Endothelial cell of umbilical vein (primary cell): Measurements from ENCODE around the gene SLC25A21. TPM values are rescaled to one million over a fixed set of nuclear protein-coding genes. Genes with fewer than 3 reads are reported as not detected.

ENCODE experiments used
- BruUV-seq: library from RNA; stranded (reverse); fragments of 400-500 nt; replicated peaks from 2 replicates; lab custom pipeline; 2021; lab: Mats Ljungman, UMichigan
- CTCF ChIA-PET: fragments of 300-600, 350-600 bp; sonication (Branson Sonifier 250); formaldehyde crosslinking; loops from one replicate; lab custom pipeline; 2021; ENCODE audit warnings: antibody characterized with exemption, inconsistent platforms; lab: Charles Lee
- POLR2A ChIA-PET: fragments of 300-600, 350-600 bp; sonication (Branson Sonifier 250); formaldehyde crosslinking; loops from one replicate; lab custom pipeline; 2021; ENCODE audit warnings: antibody characterized with exemption, inconsistent platforms; lab: Charles Lee
- DNase-seq: peaks from one replicate; pipeline ENCODE4 v3.0.0-alpha.2; 2011; ENCODE audit warnings: low read depth, low spot score
- FAIRE-seq: peaks from 2 replicates; lab custom pipeline; 2011; peaks lifted over from hg19 to GRCh38; lab: Jason Lieb, UNC
- H2AFZ ChIP-seq: 2 replicates; pipeline ENCODE4 v1.6.0; 2012; ENCODE audit warnings: low read depth, low read length, control low read depth, inconsistent platforms
- H3K27ac ChIP-seq: 2 replicates; pipeline ENCODE4 v1.5.1; 2011; ENCODE audit warnings: low read depth, mild to moderate bottlenecking, control low read depth, low read length, moderate library complexity; ENCODE audit not compliant: insufficient read depth
- H3K27me3 ChIP-seq, 2 experiments: 2 replicates each; pipeline versions ENCODE4 v1.6.0 to v1.6.1; 2011; ENCODE audit warnings: low read length in 2 of 2, mixed read lengths in 1 of 2; ENCODE audit not compliant: control insufficient read depth in 2 of 2, insufficient read depth in 2 of 2
- H3K36me3 ChIP-seq, 2 experiments: 2 replicates in 1 of 2; 3 replicates in 1 of 2; pipeline ENCODE4 v1.5.1; 2011; ENCODE audit warnings: low read length in 2 of 2, mild to moderate bottlenecking in 1 of 2, moderate library complexity in 1 of 2; ENCODE audit not compliant: control insufficient read depth in 2 of 2, insufficient read depth in 2 of 2; ENCODE audit errors: extremely low read depth in 1 of 2
- H3K4me1 ChIP-seq: 3 replicates; pipeline ENCODE4 v1.5.1; 2011; ENCODE audit warnings: mild to moderate bottlenecking, low read length; ENCODE audit not compliant: control insufficient read depth, insufficient read depth; ENCODE audit errors: extremely low read depth
- H3K4me2 ChIP-seq: 2 replicates; pipeline ENCODE4 v1.6.1; 2011; ENCODE audit warnings: low read length, control low read depth, mixed read lengths; ENCODE audit not compliant: insufficient read depth
- H3K4me3 ChIP-seq, 3 experiments: fragments of 200-600 bp in 1 of 3; sonication (generic), shearing (Covaris generic) in 1 of 3; replicated peaks in 1 of 3; 2 replicates each; pipeline ENCODE4 v1.5.1; 2011 to 2016; ENCODE audit warnings: control low read depth in 3 of 3, low read length in 3 of 3, mild to moderate bottlenecking in 2 of 3, inconsistent platforms in 1 of 3, low read depth in 1 of 3, moderate library complexity in 1 of 3; ENCODE audit not compliant: insufficient read depth in 1 of 3
- H3K79me2 ChIP-seq: 2 replicates; pipeline ENCODE4 v1.6.0; 2012; ENCODE audit warnings: low read length, inconsistent platforms; ENCODE audit not compliant: control insufficient read depth, insufficient read depth
- H3K9ac ChIP-seq: replicated peaks from 2 replicates; pipeline ENCODE3; 2011; ENCODE audit warnings: low read length, control low read depth; ENCODE audit not compliant: insufficient read depth; ENCODE audit errors: extremely low read depth
- H3K9me1 ChIP-seq: replicated peaks from 3 replicates; pipeline ENCODE4 v1.6.0; 2011; ENCODE audit warnings: mild to moderate bottlenecking, low read length; ENCODE audit not compliant: control insufficient read depth, insufficient read depth; ENCODE audit errors: extremely low read depth
- H3K9me3 ChIP-seq: replicated peaks from 2 replicates; pipeline ENCODE4 v1.5.1; 2012; ENCODE audit warnings: low read length, inconsistent platforms; ENCODE audit not compliant: control insufficient read depth, insufficient read depth
- H4K20me1 ChIP-seq: replicated peaks from 2 replicates; pipeline ENCODE3; 2011; ENCODE audit warnings: mild to moderate bottlenecking, low read length; ENCODE audit not compliant: control insufficient read depth, insufficient read depth; ENCODE audit errors: extremely low read depth
- EZH2 ChIP-seq: IDR thresholded peaks from 2 replicates; pipeline ENCODE4 v1.6.1; 2012; ENCODE audit warnings: borderline replicate concordance, low read depth, mild to moderate bottlenecking, moderate library complexity, low read length, inconsistent platforms; ENCODE audit not compliant: severe bottlenecking
- FOS ChIP-seq: IDR thresholded peaks from 2 replicates; pipeline ENCODE4 v1.6.1; 2011; ENCODE audit warnings: mild to moderate bottlenecking, low read length, moderate library complexity, borderline replicate concordance; ENCODE audit not compliant: insufficient read depth
- GATA2 ChIP-seq: IDR thresholded peaks from 2 replicates; pipeline ENCODE4 v1.7.0; 2011; ENCODE audit warnings: low read depth, mild to moderate bottlenecking, moderate library complexity, mixed read lengths, low read length; ENCODE audit not compliant: insufficient read length, insufficient read depth
- JUN ChIP-seq: IDR thresholded peaks from 2 replicates; pipeline ENCODE4 v1.6.1; 2011; ENCODE audit warnings: borderline replicate concordance, low read depth; ENCODE audit not compliant: insufficient read length, insufficient read depth
- MYC ChIP-seq: IDR thresholded peaks from one replicate; pipeline ENCODE4 v1.6.1; 2011; ENCODE audit warnings: mild to moderate bottlenecking, low read depth, low read length
- POLR2A ChIP-seq: IDR thresholded peaks from 2 replicates; pipeline ENCODE4 v1.6.1; 2012; ENCODE audit warnings: low read depth, mild to moderate bottlenecking, control low read depth, low read length
- POLR2AphosphoS5 ChIP-seq: IDR thresholded peaks from 2 replicates; pipeline ENCODE4 v1.6.1; 2012; ENCODE audit warnings: low read depth, mild to moderate bottlenecking, control low read depth, low read length, moderate library complexity; ENCODE audit not compliant: insufficient read depth
- dilution Hi-C: fragments of 300-500 bp; cut with MboI; formaldehyde crosslinking; loops from one replicate; pipeline ENCODE4 v1.15.0; 2019; ENCODE audit warnings: low sequenced_read_pairs; ENCODE audit not compliant: extremely low pct_ligation_motif_present
- intact Hi-C: fragments of 100-400 bp; cut with micrococcal nuclease; formaldehyde crosslinking; loops from one replicate; pipeline ENCODE4 v1.10.0; 2022
- polyA plus RNA-seq, 4 experiments: library from polyadenylated mRNA; depleted of rRNA in 3 of 4; stranded (reverse) in 3 of 4; unstranded in 1 of 4; fragments of >200 nt; gene quantifications; 2 replicates each; pipeline versions ENCODE4 v1.2.1 to v1.2.3, GENCODE V29; 2011 to 2012; ENCODE audit warnings: missing spikeins in 1 of 4
- total RNA-seq: library from RNA; stranded (reverse); gene quantifications from 2 replicates; pipeline ENCODE4 v1.2.3, GENCODE V29; 2021
- TF ChIP-seq, protein P1 (sequence below): IDR thresholded peaks from 2 replicates; pipeline ENCODE4 v1.6.1; 2011; ENCODE audit not compliant: insufficient read depth, insufficient read length
- TF ChIP-seq, protein P2 (sequence below), 2 donors: IDR thresholded peaks; 1 replicate in 1 of 2; 2 replicates in 1 of 2; pipeline ENCODE4 v1.5.1; 2011; ENCODE audit warnings: low read length in 2 of 2, mild to moderate bottlenecking in 2 of 2, moderate library complexity in 2 of 2, control low read depth in 1 of 2, inconsistent platforms in 1 of 2, low read depth in 1 of 2; ENCODE audit not compliant: insufficient read depth in 1 of 2; ENCODE audit errors: extremely low read depth in 1 of 2

Gene SLC25A21
- total and polyA plus RNA-seq, 2 donors (not counting 3 experiments of a cell fraction or from before 2014, with no cell fraction given) = 0.98 to 1.4 TPM

DNA sequence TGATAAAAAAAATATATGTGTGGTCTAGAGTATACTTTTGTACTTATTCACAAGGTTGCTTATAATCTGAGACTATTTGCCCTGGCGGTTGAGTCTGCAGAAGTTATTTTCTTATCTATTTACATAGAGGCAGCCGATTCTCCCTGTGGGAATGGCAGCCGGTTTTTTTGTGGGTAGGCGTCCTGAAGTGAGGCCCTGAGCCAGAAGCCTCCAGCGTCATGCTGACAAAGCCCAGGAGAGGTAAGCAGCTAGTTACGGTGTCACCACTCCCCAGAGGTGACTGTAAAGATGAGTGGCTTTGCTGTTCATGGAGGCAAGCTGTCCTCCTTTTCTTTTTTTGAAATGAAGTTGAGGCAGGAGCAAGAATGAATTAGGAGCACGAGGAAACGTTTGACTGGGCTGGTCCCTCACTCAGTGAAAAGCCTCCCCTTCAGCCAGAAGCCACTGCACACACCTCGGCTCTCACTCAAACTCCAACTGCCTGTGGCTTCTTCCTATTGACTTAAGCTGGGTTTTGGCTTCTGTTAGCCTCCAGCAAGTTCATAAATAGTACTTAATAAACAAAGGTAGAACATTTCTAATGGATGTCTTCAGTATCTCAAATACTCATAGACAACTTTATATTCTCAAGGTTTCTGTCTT, 489.2 kb downstream of the SLC25A21 start:
- Histone ChIP-seq H3K27me3 (no peaks in the 10 kb centered on the region), H3K4me3 (no peak overlapping the region), H3K4me1 (no peaks in the 10 kb centered on the region), H3K79me2 (no peaks in the 10 kb centered on the region), H3K9ac (no peak overlapping the region), H3K36me3 (no peaks in the 10 kb centered on the region), H3K9me3 (no peaks in the 10 kb centered on the region), H2AFZ (no peak overlapping the region), H3K4me2 (no peak overlapping the region), H4K20me1 (no peaks in the 10 kb centered on the region), H3K27ac (no peak overlapping the region), H3K9me1 (no peaks in the 10 kb centered on the region)
- no peak for DNase-seq
- no TSS peak for BruUV-seq
- no peak for FAIRE-seq
- TF ChIP-seq EZH2 = no peak
- no peak for TF ChIP-seq POLR2AphosphoS5
- TF ChIP-seq POLR2A = no peak
- TF ChIP-seq, protein P1, sequence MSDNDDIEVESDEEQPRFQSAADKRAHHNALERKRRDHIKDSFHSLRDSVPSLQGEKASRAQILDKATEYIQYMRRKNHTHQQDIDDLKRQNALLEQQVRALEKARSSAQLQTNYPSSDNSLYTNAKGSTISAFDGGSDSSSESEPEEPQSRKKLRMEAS = no peak
- TF ChIP-seq GATA2 = no peak
- CTCF ChIA-PET = no interaction called here
- intact Hi-C loops (no loop called here), dilution Hi-C loops (no loop called here)
- POLR2A ChIA-PET = no interaction called here

DNA sequence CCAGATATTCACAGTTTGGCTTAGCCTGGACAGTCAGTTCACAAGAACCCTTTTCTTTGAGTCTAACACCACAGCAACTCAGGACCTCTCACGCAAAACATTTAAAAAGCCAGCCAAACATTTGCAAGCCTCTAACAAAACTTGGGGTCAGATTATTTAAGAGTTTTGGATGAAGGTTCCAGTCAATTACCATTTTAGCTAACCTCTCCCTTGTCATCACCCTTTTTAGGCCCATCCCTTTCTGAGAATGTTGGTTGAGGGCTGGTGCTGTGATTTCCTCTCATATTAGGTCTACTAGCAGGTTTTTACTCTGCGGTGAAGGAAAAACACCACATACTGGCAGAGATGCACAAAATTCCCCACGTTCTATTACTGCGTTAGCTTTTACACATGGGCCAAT, 490.1 kb downstream of the SLC25A21 start:
- H3K9me3 ChIP-seq = no peaks in the 10 kb centered on the region
- intact Hi-C loops = no loop called here
- no peak overlapping the region for H3K4me3 ChIP-seq
- CTCF ChIA-PET = no interaction called here
- no peaks in the 10 kb centered on the region for H3K79me2 ChIP-seq
- no peak overlapping the region for H3K9ac ChIP-seq
- DNase-seq (no peak), FAIRE-seq (no peak)
- H3K36me3 ChIP-seq = no peaks in the 10 kb centered on the region
- no peak overlapping the region for H3K4me2 ChIP-seq
- BruUV-seq = no TSS peak
- dilution Hi-C loops = no loop called here
- H3K27ac ChIP-seq = no peak overlapping the region
- POLR2A ChIA-PET = no interaction called here
- H2AFZ ChIP-seq = no peak overlapping the region
- no peaks in the 10 kb centered on the region for H4K20me1 ChIP-seq
- no peaks in the 10 kb centered on the region for H3K27me3 ChIP-seq
- no peaks in the 10 kb centered on the region for H3K9me1 ChIP-seq
- TF ChIP-seq MYC (no peak), FOS (no peak), EZH2 (no peak), POLR2AphosphoS5 (no peak), POLR2A (no peak), GATA2 (no peak), JUN (no peak)
- TF ChIP-seq, protein P2, sequence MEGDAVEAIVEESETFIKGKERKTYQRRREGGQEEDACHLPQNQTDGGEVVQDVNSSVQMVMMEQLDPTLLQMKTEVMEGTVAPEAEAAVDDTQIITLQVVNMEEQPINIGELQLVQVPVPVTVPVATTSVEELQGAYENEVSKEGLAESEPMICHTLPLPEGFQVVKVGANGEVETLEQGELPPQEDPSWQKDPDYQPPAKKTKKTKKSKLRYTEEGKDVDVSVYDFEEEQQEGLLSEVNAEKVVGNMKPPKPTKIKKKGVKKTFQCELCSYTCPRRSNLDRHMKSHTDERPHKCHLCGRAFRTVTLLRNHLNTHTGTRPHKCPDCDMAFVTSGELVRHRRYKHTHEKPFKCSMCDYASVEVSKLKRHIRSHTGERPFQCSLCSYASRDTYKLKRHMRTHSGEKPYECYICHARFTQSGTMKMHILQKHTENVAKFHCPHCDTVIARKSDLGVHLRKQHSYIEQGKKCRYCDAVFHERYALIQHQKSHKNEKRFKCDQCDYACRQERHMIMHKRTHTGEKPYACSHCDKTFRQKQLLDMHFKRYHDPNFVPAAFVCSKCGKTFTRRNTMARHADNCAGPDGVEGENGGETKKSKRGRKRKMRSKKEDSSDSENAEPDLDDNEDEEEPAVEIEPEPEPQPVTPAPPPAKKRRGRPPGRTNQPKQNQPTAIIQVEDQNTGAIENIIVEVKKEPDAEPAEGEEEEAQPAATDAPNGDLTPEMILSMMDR (IDR thresholded peaks at IDR 0.05; ENCODE audit: extremely low read depth in 1 of 2, insufficient read depth in 1 of 2, low read depth in 1 of 2, low read length in 2 of 2) = no peak
- TF ChIP-seq, protein P1 = no peak
- H3K4me1 ChIP-seq = no peaks in the 10 kb centered on the region
